ENCODE data around the gene CISD2. TPM values are rescaled to one million over a fixed set of nuclear protein-coding genes. Genes with fewer than 3 reads are reported as not detected.

The CISD2 gene
- total and polyA plus RNA-seq, 2 of the 4 experiments (the other 2 are of a cell fraction), result 7.0 to 14.4 TPM

GRCh38 chr4:102828497-102828808, 40.3 kb upstream of the CISD2 start:
- Histone ChIP-seq H2BK20ac (ENCODE audit: low read depth, low read length) (no peak overlapping the region), H3K36me3 (ENCODE audit: control insufficient read depth, insufficient read depth, low read length) (peaks cover 5% of the 10 kb centered on the region), H3K18ac (ENCODE audit: low read depth, low read length) (0 out of 2 replicates have a peak overlapping the region, but pooled peaks have one; percentile 2), H3K9me3 (ENCODE audit: control insufficient read depth, insufficient read depth, low read length) (no peaks in the 10 kb centered on the region), H3K4me2 (ENCODE audit: low read depth, low read length) (peak overlapping the region; percentile 84), H3K56ac (ENCODE audit: extremely low read depth, insufficient read depth, low read length) (peak overlapping the region; percentile 86), H4K20me1 (ENCODE audit: insufficient read depth, low read length) (peaks cover 34% of the 10 kb centered on the region), H3K27ac (ENCODE audit: insufficient read depth, low read length) (peak overlapping the region; percentile 40), H3K4ac (ENCODE audit: low read depth, low read length) (peak overlapping the region; percentile 56), H4K5ac (ENCODE audit: low read depth, low read length) (no peak overlapping the region), H4K91ac (ENCODE audit: insufficient read depth, low read depth, low read length) (peak overlapping the region; percentile 40; the same call in 1 of the 2 replicates), H3K4me3 (ENCODE audit: insufficient read depth, low read depth, low read length) (peak overlapping the region; percentile 69), H3K4me1 (ENCODE audit: control insufficient read depth, insufficient read depth, low read length) (peaks cover 4% of the 10 kb centered on the region; the same call in 1 of the 2 replicates), H3K9me1 (ENCODE audit: insufficient read depth, low read length) (0 out of 2 replicates have a peak, but pooled peaks cover 4% of the 10 kb centered on the region), H2AK5ac (ENCODE audit: low read depth, low read length) (no peak overlapping the region; the same call in 1 of the 2 replicates), H3K23ac (ENCODE audit: low read depth, low read length) (peak overlapping the region; percentile 47), H2BK15ac (ENCODE audit: low read depth, low read length) (peak overlapping the region; percentile 59; the same call in 1 of the 3 replicates), H2AK9ac (replicated peaks; ENCODE audit: low read depth, low read length, poor library complexity) (peak overlapping the region; percentile 18), H2BK5ac (ENCODE audit: low read depth, low read length, poor library complexity, severe bottlenecking) (peak overlapping the region; percentile 28), H3K9ac (ENCODE audit: low read depth, low read length) (peak overlapping the region; percentile 72), H3K79me1 (ENCODE audit: low read depth in 1 of 2, low read length in 2 of 2) (peaks cover 6 to 14% of the 10 kb centered on the region in 2 experiments), H2BK120ac (ENCODE audit: low read depth, low read length) (peak overlapping the region; percentile 21; the same call in 1 of the 2 replicates), H3K27me3 (ENCODE audit: control insufficient read depth, insufficient read depth, low read length) (no peaks in the 10 kb centered on the region), H4K8ac (ENCODE audit: low read depth in 2 of 2, low read length in 2 of 2) (peak overlapping the region; percentile 29 to 68; a peak in 3 of 4 replicates), H2AFZ (replicated peaks; ENCODE audit: low read length, poor library complexity) (peak overlapping the region; percentile 93), H3K14ac (replicated peaks; ENCODE audit: low read depth, low read length) (peak overlapping the region; percentile 49)
- ChIA-PET POLR2A (ENCODE audit: unreplicated experiment) (interaction anchor here (0.6 to 1.6 kb wide), 6 partner anchors 9 to 41 kb away, joined by 3 to 9 read pairs (median 4); partner anchors contain the start of gene CISD2), CTCF (interaction anchor here (0.5 to 1.0 kb wide), 3 partner anchors 22 to 208 kb away, joined by 3 to 4 read pairs (median 3); no protein-coding TSS in a partner anchor)
- intact Hi-C loops (cut with micrococcal nuclease), result loop anchor here (1.0 to 5.0 kb wide), 3 partner anchors 41 to 391 kb away; partner anchors contain the start of gene NFKB1
- DNase-seq (peak; percentile 18), ATAC-seq (ENCODE audit: low read depth) (no peak)
- TSS peak; percentile 34 for BruUV-seq (replicated peaks)
- TF ChIP-seq MXI1 (IDR thresholded peaks at IDR 0.05; ENCODE audit: borderline replicate concordance, low read depth, low read length) (no peak), ELK1 (IDR thresholded peaks at IDR 0.05; ENCODE audit: borderline replicate concordance, low read depth, low read length) (no peak), RAD21 (IDR thresholded peaks at IDR 0.05; ENCODE audit: low read length) (0 out of 2 replicates have a peak, but pooled peaks have one; percentile 21), CHD1 (IDR thresholded peaks at IDR 0.05; ENCODE audit: low read depth, low read length) (no peak), SMC3 (IDR thresholded peaks at IDR 0.05; ENCODE audit: low read depth, low read length) (no peak), NFE2L2 (IDR thresholded peaks at IDR 0.05; ENCODE audit: low read depth, low read length) (no peak), BHLHE40 (IDR thresholded peaks at IDR 0.05; ENCODE audit: low read depth, low read length) (no peak)
- dilution Hi-C loops (cut with HindIII; ENCODE audit: low sequenced_read_pairs, unreplicated experiment), result no loop called here
- in situ Hi-C loops (cut with MboI; ENCODE audit: low sequenced_read_pairs), result no loop called here
- no CpG with 5 or more reads among the region's 4 CpGs for WGBS, 2 experiments (ENCODE audit: extremely low coverage in 2 of 2, insufficient read length in 1 of 2)
